PC-9 (cell line): ENCODE measurements around the gene ARMC12. TPM values are rescaled to one million over a fixed set of nuclear protein-coding genes. Genes with fewer than 3 reads are reported as not detected.

Experiments
- BruUV-seq: library from RNA; stranded (reverse); fragments of 400-500 nt; replicated peaks from 2 replicates; lab custom pipeline; 2021; lab: Mats Ljungman, UMichigan
- CTCF ChIA-PET: fragments of 300-600 bp; sonication (Branson Sonifier 250); formaldehyde crosslinking; loops from one replicate; lab custom pipeline; 2022; ENCODE audit warnings: antibody characterized with exemption; lab: Charles Lee
- POLR2A ChIA-PET: fragments of 300-600 bp; sonication (Branson Sonifier 250); formaldehyde crosslinking; loops from one replicate; lab custom pipeline; 2022; ENCODE audit warnings: antibody characterized with exemption; ENCODE audit not compliant: unreplicated experiment; lab: Charles Lee
- DNase-seq, 2 experiments: peaks; one replicate each; pipeline versions ENCODE4 v3.0.0 to v3.0.0-alpha.2; 2015 to 2022; ENCODE audit warnings: mixed read lengths in 1 of 2
- H2AFZ ChIP-seq: fragments of 200-600 bp; sonication (generic); 2 replicates; pipeline ENCODE4 v1.8.1; 2017; ENCODE audit warnings: antibody characterized with exemption
- H3F3A ChIP-seq: fragments of 200-600 bp; sonication (generic); 2 replicates; pipeline ENCODE4 v1.8.1; 2017; ENCODE audit warnings: antibody characterized with exemption, mild to moderate bottlenecking, low read depth; ENCODE audit not compliant: insufficient read depth
- H3K27ac ChIP-seq: fragments of 200-600 bp; sonication (generic); 2 replicates; pipeline ENCODE4 v1.6.1; 2016; ENCODE audit warnings: mixed run types
- H3K27me3 ChIP-seq: fragments of 200-600 bp; sonication (generic); 2 replicates; pipeline ENCODE4 v1.6.1; 2016; ENCODE audit warnings: low read depth, mixed run types; ENCODE audit not compliant: insufficient read depth
- H3K36me3 ChIP-seq: fragments of 200-600 bp; sonication (generic); 2 replicates; pipeline ENCODE4 v1.6.1; 2016; ENCODE audit warnings: low read depth, mixed run types
- H3K4me1 ChIP-seq: fragments of 200-600 bp; sonication (generic); replicated peaks from 2 replicates; pipeline ENCODE4 v1.6.1; 2016; ENCODE audit warnings: mixed run types; ENCODE audit not compliant: insufficient read depth
- H3K4me2 ChIP-seq: fragments of 200-600 bp; sonication (generic); 2 replicates; pipeline ENCODE4 v1.6.1; 2017; ENCODE audit warnings: mixed run types
- H3K4me3 ChIP-seq: fragments of 200-600 bp; sonication (generic); 2 replicates; pipeline ENCODE4 v1.6.1; 2016; ENCODE audit warnings: mixed run types
- H3K79me2 ChIP-seq: fragments of 200-600 bp; sonication (generic); 2 replicates; pipeline ENCODE4 v1.6.1; 2017; ENCODE audit warnings: low read depth, mixed run types
- H3K9me2 ChIP-seq: fragments of 200-600 bp; sonication (generic); 2 replicates; pipeline ENCODE4 v1.8.1; 2017; ENCODE audit warnings: mild to moderate bottlenecking; ENCODE audit not compliant: insufficient read depth
- H3K9me3 ChIP-seq: fragments of 200-600 bp; sonication (generic); 2 replicates; pipeline ENCODE4 v1.8.1; 2016; ENCODE audit warnings: low read depth; ENCODE audit not compliant: insufficient read depth
- H4K20me1 ChIP-seq: fragments of 200-600 bp; sonication (generic); 2 replicates; pipeline ENCODE4 v1.8.1; 2017; ENCODE audit not compliant: insufficient read depth
- EZH2 ChIP-seq: fragments of 200-600 bp; sonication (generic); IDR thresholded peaks from 2 replicates; pipeline ENCODE4 v1.8.0; 2017; ENCODE audit warnings: antibody characterized with exemption, low read depth
- intact Hi-C: fragments of 100-400 bp; cut with micrococcal nuclease; formaldehyde crosslinking; loops from one replicate; pipeline ENCODE4 v1.10.0; 2022; ENCODE audit not compliant: unreplicated experiment
- total RNA-seq: library from RNA; stranded (reverse); gene quantifications from 2 replicates; pipeline ENCODE4 v1.2.3, GENCODE V29; 2021
- TF ChIP-seq, protein P1 (sequence below): fragments of 200-600 bp; sonication (generic); conservative IDR thresholded peaks from 2 replicates; pipeline ENCODE4 v1.6.1; 2017; ENCODE audit warnings: mixed run types, antibody characterized with exemption, mild to moderate bottlenecking, moderate library complexity

The ARMC12 gene
- total RNA-seq, 1 experiment from 2014 or later = 0.57 TPM

DNA sequence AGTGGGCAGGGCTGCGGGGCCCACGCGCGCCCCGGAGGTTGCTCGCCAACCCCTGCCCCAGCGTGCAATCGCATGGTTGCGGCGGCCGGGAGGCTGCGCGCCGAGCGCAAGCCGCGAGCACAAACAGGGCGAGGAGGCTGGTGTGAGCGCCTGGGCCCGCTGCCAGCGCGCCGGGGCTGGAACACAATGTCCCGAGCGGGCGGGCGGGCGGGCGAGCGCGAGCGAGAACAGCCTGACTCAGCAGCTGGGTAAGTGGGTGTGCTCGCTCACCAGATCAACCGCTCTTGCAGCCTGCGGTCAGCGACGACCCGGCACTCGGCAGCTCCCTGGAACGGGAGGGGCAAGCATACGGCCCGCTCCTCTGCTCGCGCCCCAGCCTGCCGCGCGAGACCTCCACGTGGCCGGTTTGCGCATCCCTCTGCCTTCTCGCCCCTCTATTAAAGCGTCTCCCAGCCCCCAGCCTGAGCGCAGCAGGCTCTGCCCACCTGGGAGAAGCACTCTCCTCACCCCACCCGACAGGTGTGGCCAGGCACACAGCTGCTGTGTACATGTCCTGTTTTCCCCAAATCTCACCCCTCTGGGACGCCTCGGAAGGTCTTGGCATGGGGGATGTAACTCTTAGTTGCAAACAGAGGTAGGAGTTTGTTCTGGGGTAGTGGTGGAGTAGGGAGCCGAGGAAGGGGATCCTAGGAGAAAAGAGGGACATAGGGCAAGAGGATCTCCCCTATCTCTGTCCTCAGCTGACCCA, 8.7 kb upstream of the ARMC12 start:
- Histone ChIP-seq H3K36me3 (no peaks in the 10 kb centered on the region), H3K9me2 (no peaks in the 10 kb centered on the region), H3K9me3 (no peaks in the 10 kb centered on the region), H4K20me1 (no peaks in the 10 kb centered on the region), H3F3A (peaks cover 16% of the 10 kb centered on the region; the same call in 1 of the 2 replicates), H3K4me1 (peaks cover 24% of the 10 kb centered on the region), H3K4me3 (peak overlapping the region; percentile 74), H3K4me2 (peak overlapping the region; percentile 100), H3K79me2 (no peaks in the 10 kb centered on the region), H2AFZ (peak overlapping the region; percentile 97), H3K27ac (no peak overlapping the region), H3K27me3 (no peaks in the 10 kb centered on the region)
- DNase-seq = peak; percentile 74 to 84
- POLR2A ChIA-PET = interaction anchor here (0.6 kb wide), 1 partner anchor 425 kb away, joined by 4 read pairs; no protein-coding TSS in a partner anchor
- TF ChIP-seq, protein P1, sequence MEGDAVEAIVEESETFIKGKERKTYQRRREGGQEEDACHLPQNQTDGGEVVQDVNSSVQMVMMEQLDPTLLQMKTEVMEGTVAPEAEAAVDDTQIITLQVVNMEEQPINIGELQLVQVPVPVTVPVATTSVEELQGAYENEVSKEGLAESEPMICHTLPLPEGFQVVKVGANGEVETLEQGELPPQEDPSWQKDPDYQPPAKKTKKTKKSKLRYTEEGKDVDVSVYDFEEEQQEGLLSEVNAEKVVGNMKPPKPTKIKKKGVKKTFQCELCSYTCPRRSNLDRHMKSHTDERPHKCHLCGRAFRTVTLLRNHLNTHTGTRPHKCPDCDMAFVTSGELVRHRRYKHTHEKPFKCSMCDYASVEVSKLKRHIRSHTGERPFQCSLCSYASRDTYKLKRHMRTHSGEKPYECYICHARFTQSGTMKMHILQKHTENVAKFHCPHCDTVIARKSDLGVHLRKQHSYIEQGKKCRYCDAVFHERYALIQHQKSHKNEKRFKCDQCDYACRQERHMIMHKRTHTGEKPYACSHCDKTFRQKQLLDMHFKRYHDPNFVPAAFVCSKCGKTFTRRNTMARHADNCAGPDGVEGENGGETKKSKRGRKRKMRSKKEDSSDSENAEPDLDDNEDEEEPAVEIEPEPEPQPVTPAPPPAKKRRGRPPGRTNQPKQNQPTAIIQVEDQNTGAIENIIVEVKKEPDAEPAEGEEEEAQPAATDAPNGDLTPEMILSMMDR = no peak
- TF ChIP-seq EZH2 = no peak
- CTCF ChIA-PET = interaction anchor here (0.7 to 0.8 kb wide), 2 partner anchors 8 to 41 kb away, joined by 5 read pairs; no protein-coding TSS in a partner anchor
- intact Hi-C loops = no loop called here
- BruUV-seq = no TSS peak

DNA sequence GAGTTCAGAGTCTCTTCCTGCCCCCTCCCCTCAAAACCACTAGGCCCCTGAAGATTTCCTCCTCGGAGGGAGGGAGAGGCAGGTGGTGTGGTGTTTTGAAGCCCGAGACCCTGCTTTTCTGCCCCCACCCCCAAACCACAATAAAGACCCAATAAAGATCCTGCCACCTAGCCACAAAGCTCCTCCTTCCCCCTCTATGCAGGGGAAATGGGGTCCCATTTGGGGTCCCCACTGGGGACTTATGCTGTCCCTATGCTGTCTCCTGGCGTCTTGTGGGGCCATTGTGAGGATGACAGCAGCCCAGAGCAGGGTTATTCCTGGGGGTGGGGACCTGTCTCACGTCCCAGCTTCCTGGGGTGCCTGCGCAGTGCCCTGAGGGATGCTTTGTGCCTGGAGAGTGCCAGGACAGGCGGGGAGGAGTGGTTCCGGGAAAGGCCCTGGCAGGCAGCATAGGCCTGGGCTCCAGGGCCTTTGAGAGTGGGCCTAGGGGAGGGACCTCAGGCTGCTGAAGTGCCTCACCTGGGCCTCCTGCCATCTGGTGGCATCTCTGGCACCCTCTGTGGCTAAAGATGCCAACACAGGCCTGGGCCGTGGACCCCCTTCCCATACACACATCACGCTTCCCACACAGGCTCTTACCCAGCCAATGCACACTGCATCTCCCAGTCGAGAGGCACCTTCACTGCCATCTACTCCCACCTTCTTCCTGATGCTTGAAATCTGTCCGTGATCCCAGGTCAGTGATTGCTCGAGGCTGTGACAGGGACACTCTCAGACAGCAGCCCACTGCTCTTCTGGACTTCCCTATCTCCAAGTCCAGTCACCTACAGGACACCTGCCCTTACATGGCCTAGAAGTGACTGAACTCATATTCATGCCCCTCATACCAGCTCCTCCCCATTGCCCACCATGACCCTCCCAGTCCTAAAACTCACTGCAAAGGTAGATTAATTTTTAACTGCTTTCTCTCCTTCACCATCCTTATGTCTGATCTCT, 7.9 kb upstream of the ARMC12 start:
- no TSS peak for BruUV-seq
- Histone ChIP-seq H3K4me2 (peak overlapping the region; percentile 100), H4K20me1 (no peaks in the 10 kb centered on the region), H3K27ac (no peak overlapping the region), H3K4me1 (peaks cover 24% of the 10 kb centered on the region), H2AFZ (no peak overlapping the region), H3K9me3 (no peaks in the 10 kb centered on the region), H3K27me3 (no peaks in the 10 kb centered on the region), H3K79me2 (no peaks in the 10 kb centered on the region), H3K4me3 (peak overlapping the region; percentile 74; the same call in 1 of the 2 replicates), H3F3A (peaks cover 16% of the 10 kb centered on the region; the same call in 1 of the 2 replicates), H3K36me3 (no peaks in the 10 kb centered on the region), H3K9me2 (no peaks in the 10 kb centered on the region)
- TF ChIP-seq EZH2 = no peak
- TF ChIP-seq, protein P1 = no peak
- intact Hi-C loops = no loop called here
- ChIA-PET CTCF (interaction anchor here (0.6 to 0.7 kb wide), 2 partner anchors 42 to 97 kb away, joined by 3 to 5 read pairs; no protein-coding TSS in a partner anchor), POLR2A (interaction anchor here (0.6 kb wide), 1 partner anchor 426 kb away, joined by 4 read pairs; no protein-coding TSS in a partner anchor)
- DNase-seq = no peak

DNA sequence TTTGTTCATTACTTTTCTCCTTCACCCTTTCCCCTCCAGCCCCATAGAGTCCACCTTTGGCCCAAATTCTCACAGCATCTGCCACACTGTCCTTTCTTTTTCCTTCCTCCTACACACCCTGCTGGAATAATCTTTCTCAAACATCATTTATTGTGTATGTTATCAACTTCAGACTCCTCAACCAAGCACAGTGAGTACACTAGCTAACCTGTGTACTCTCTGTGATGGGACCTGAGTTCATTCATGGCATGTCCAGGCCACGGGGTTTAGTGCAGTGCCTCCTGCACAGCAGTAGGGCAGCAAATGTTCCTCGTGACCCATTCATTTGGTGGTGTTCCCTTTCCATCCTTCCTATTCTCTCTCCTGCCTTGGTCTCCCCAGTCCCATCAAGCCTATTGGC, 7.1 kb upstream of the ARMC12 start:
- ChIA-PET CTCF (no interaction called here), POLR2A (no interaction called here)
- H3K4me1 ChIP-seq = peaks cover 24% of the 10 kb centered on the region
- H3K9me2 ChIP-seq = no peaks in the 10 kb centered on the region
- no TSS peak for BruUV-seq
- no peaks in the 10 kb centered on the region for H3K9me3 ChIP-seq
- no peak overlapping the region for H3K27ac ChIP-seq
- intact Hi-C loops = loop anchor here (10.0 kb wide), 1 partner anchor 265 kb away; the partner anchor contains the start of gene RPL10A
- no peak overlapping the region for H2AFZ ChIP-seq
- H3K27me3 ChIP-seq = no peaks in the 10 kb centered on the region
- peaks cover 16% of the 10 kb centered on the region; the same call in 1 of the 2 replicates for H3F3A ChIP-seq
- no peak overlapping the region for H3K4me2 ChIP-seq
- no peak for DNase-seq
- H3K4me3 ChIP-seq = no peak overlapping the region
- no peaks in the 10 kb centered on the region for H4K20me1 ChIP-seq
- H3K36me3 ChIP-seq = no peaks in the 10 kb centered on the region
- TF ChIP-seq, protein P1 = no peak
- no peak for TF ChIP-seq EZH2
- no peaks in the 10 kb centered on the region for H3K79me2 ChIP-seq
